GM18505 (cell line): ENCODE results near the gene GPR141.
A peak's percentile ranks its signal among the peaks of the same experiment; 100 is the strongest.

Experiments used
- ATAC-seq: cut with Tn5 transposase; IDR thresholded peaks from one replicate; pipeline ENCODE4 v1.9.1; 2021; ENCODE audit not compliant: unreplicated experiment
- POLR2A ChIP-seq: IDR thresholded peaks from 4 replicates; pipeline ENCODE4 v1.6.1; 2011; ENCODE audit warnings: borderline replicate concordance; ENCODE audit not compliant: insufficient read depth, insufficient read length; ENCODE audit errors: extremely low read depth

GPR141 gene

GRCh38 chr7:37765872-37766525 is 82.4 kb downstream of the GPR141 start:
- TF ChIP-seq POLR2A, result no peak
- peak; percentile 77 for ATAC-seq

GRCh38 chr7:37768611-37769010 is 85.0 kb downstream of the GPR141 start:
- ATAC-seq, result no peak

DNA sequence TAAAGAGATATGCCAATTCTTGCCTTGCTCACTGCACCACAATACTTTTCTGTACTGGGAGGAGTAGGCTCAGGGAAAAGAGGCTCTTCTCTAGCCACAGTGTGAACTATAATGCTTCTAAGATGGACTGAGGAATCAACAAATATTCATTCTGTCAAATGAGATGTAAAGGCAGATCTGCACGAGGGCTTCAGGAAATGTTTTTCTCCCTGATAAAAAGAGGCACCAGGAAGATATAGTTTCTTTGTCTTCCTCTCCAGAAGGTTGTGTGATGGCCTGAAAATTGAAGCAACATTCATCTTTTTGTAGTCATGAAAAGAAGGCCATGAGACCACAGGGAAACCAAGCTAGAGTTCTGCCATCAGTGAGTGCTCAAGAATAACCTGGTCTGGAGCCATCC is 85.7 kb downstream of the GPR141 start:
- no peak for ATAC-seq

More at GRCh38 chr7:37768611-37769010, 85.0 kb downstream of the GPR141 start:
- TF ChIP-seq POLR2A, result no peak

GRCh38 chr7:37769726-37770125 is 86.2 kb downstream of the GPR141 start:
- no peak for ATAC-seq
- TF ChIP-seq POLR2A, result no peak

More for the DNA sequence above, 85.7 kb downstream of the GPR141 start:
- TF ChIP-seq POLR2A, result no peak

DNA sequence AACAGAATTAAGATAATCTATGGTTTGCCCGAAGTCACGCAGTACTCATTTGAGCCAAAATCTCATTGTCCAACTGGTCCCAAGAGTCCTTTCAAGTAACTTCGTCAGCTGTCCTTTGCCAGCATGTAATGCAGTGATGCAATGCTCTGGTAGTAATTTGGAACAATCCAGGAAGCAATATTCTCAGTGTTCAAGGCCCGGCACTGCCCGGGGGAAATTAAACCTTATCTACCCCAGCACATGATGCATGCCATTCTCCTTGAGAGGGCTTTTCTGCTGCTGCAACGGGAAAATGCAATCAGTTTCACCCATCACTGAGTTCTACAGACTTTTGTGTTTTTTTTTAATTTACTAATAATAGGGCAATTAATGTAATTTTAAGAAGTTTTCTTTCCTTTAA is 87.3 kb downstream of the GPR141 start:
- no peak for TF ChIP-seq POLR2A
- ATAC-seq, result no peak

GRCh38 chr7:37771342-37771741 is 87.8 kb downstream of the GPR141 start:
- TF ChIP-seq POLR2A, result no peak
- ATAC-seq, result no peak

GRCh38 chr7:37771801-37772200 is 88.2 kb downstream of the GPR141 start:
- no peak for ATAC-seq
- no peak for TF ChIP-seq POLR2A

DNA sequence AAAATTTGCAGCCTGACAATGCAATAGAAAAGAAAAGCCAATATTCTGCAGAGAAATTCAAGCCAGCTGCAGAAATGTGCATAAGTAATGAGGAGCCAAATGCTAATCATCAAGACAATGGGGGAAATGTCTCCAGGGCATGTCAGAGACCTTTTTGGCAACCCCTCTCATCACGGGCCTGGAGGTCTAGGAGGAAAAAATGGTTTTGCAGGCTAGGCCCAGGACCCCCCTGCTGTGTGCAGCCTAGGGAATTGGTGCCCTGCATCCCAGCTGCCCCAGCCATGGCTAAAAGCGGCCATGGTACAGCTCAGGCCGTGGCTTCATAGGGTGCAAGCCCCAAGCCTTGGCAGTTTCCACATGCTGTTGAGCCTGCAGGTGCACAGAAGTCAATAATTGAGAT is 92.4 kb downstream of the GPR141 start:
- ATAC-seq, result no peak
- TF ChIP-seq POLR2A, result no peak

DNA sequence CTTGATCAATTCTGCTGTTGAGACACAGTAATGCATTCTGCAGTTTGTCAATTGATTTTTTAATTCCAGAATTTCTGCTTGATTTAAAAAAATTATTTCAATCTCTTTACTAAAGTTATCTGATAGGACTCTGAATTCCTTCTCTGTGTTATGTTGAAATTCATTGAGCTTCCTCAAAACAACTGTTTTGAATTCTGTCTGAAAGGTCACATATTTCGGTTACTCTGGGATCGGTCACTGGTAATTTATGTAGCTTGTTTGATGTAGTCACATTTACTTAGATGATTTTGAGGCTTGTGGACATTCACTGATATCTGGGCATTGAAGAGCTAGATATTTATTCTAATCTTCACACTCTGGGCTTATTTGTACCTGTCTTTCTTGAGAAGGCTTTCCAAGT is 97.6 kb downstream of the GPR141 start:
- TF ChIP-seq POLR2A, result no peak
- no peak for ATAC-seq

DNA sequence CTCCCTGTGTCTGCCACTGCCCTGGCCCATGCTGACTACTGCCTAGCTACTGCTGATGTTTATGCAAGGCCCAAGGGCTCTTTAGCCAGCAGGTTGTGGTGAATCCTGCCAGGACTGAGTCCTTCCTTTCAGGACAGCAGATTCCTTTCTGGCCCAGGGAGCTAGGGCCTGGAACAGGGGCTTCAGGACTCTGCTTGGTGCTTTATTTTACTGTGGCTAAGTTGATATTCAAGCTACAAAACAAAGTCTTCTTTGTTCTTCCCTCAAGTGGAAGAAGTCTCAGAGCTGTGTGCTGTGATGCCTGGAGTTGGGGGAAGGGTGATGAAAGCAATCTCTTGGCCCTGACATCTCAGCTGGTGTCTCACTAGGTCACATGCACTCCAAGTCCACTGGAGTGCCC is 98.6 kb downstream of the GPR141 start:
- no peak for ATAC-seq
- TF ChIP-seq POLR2A, result no peak

DNA sequence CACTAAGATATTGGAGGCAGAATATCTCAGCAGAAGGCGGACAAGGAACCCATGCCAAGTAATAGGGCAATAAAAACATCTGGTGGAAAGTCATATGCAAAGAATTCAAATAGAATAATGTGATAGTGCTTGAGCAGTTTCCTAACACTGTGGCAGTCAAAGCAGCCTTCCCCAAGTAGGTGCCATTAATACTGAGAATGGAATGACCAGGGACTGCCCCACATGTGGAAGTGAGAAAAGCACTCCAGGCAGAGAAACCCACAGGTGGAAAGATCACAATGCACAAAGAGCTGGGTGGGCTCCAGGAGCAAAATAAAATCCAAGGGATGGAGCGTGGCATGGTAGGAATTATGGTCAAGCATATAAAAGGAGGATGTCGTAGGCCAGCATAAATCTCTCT is 100.4 kb downstream of the GPR141 start:
- TF ChIP-seq POLR2A, result no peak
- no peak for ATAC-seq

GRCh38 chr7:37786741-37787569 is 103.4 kb downstream of the GPR141 start:
- ATAC-seq, result peak; percentile 87
- TF ChIP-seq POLR2A, result no peak
